ENCODE results near the gene CYB5A.

CYB5A gene

DNA sequence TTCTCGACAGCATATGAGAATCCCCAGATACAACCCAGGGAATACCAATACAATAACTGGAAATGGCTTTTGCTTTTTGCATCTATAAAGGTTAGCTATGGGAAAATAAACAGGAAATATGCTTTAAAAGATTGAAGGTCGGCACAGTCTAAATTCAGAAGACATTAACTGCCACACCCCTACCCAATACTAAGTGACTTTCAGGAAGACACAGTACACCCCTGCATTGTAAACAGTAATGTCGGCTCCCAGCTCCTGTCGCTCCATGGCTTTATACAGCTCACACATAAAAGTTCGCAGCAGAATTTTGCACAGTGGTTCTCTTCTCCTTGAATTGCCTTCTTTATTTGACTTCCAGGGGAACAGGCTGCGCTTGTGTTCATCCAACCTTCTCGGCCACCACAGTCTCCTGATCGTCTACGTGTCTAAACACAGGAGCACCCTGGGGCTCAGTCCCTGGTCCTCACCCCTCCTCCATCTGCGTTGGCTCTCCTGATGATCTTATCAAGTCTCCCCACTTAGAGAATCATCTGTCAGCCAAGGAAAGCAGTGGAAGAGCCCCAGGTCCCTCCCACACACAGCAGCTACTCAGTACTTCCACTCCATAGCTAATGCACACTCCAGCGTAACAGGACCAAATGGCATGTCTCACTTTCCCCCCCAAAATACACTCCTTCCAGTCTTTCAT is 22.7 kb downstream of the CYB5A start:
- TF ChIP-seq POLR2AphosphoS5 (IDR thresholded peaks at IDR 0.05; ENCODE audit: low read depth, low read length) (no peak), FOXP2 (optimal IDR thresholded peaks at IDR 0.05; ENCODE audit: borderline replicate concordance, extremely low read depth, extremely low read length, insufficient read depth) (no peak), TAF1 (IDR thresholded peaks at IDR 0.05; ENCODE audit: borderline replicate concordance, insufficient read depth, low read length) (no peak), SIN3A (IDR thresholded peaks at IDR 0.05; ENCODE audit: borderline replicate concordance, insufficient read depth, low read length) (no peak)
- TF ChIP-seq, protein P1, sequence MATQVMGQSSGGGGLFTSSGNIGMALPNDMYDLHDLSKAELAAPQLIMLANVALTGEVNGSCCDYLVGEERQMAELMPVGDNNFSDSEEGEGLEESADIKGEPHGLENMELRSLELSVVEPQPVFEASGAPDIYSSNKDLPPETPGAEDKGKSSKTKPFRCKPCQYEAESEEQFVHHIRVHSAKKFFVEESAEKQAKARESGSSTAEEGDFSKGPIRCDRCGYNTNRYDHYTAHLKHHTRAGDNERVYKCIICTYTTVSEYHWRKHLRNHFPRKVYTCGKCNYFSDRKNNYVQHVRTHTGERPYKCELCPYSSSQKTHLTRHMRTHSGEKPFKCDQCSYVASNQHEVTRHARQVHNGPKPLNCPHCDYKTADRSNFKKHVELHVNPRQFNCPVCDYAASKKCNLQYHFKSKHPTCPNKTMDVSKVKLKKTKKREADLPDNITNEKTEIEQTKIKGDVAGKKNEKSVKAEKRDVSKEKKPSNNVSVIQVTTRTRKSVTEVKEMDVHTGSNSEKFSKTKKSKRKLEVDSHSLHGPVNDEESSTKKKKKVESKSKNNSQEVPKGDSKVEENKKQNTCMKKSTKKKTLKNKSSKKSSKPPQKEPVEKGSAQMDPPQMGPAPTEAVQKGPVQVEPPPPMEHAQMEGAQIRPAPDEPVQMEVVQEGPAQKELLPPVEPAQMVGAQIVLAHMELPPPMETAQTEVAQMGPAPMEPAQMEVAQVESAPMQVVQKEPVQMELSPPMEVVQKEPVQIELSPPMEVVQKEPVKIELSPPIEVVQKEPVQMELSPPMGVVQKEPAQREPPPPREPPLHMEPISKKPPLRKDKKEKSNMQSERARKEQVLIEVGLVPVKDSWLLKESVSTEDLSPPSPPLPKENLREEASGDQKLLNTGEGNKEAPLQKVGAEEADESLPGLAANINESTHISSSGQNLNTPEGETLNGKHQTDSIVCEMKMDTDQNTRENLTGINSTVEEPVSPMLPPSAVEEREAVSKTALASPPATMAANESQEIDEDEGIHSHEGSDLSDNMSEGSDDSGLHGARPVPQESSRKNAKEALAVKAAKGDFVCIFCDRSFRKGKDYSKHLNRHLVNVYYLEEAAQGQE (IDR thresholded peaks at IDR 0.05; ENCODE audit: insufficient read depth in 1 of 2, low read depth in 2 of 2, low read length in 2 of 2) = no peak

DNA sequence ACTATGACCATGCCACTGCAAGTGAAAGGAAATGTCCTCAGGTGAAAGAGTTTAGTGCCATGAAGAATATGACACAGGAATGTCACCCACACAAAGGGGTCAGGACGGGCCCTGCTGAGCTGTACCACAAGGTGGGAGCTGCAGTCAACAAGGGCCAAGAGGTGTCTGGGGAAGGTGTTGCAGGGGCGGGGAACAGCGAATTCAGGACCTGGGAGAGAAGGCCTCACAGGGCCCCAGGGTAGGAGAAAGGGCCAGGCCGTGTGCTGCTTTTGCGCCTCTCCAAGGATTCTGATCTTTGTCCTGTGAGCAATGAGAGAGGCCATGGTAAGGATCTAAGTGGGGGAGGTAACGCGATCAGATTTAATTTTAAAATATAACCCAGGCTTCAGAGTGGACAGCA is 23.6 kb downstream of the CYB5A start:
- TF ChIP-seq FOXP2 (optimal IDR thresholded peaks at IDR 0.05; ENCODE audit: borderline replicate concordance, extremely low read depth, extremely low read length, insufficient read depth) = no peak
- TF ChIP-seq POLR2AphosphoS5 (IDR thresholded peaks at IDR 0.05; ENCODE audit: low read depth, low read length) = no peak
- no peak for TF ChIP-seq SIN3A (IDR thresholded peaks at IDR 0.05; ENCODE audit: borderline replicate concordance, insufficient read depth, low read length)
- TF ChIP-seq TAF1 (IDR thresholded peaks at IDR 0.05; ENCODE audit: borderline replicate concordance, insufficient read depth, low read length) = no peak
- TF ChIP-seq, protein P1 (IDR thresholded peaks at IDR 0.05; ENCODE audit: insufficient read depth in 1 of 2, low read depth in 2 of 2, low read length in 2 of 2) = no peak

DNA sequence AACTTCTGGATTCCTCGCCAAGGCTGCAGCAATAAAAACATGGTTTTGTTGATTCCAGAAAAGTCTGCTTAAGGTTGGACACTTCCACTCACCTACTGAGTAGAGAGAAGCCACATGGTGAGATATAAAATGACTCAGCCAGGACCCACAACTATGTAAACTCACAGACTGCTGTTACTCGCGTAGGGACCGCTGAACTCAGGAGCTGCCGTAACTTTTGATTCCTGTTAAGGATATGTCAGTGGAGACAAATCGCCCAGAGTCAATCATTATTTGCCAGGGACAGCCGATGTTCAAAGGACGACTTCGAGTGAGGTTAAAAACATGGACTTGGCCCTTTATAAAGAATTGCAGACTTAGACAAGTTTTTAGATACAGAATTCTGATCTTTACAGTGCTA is 25.6 kb downstream of the CYB5A start:
- no peak for TF ChIP-seq TAF1 (IDR thresholded peaks at IDR 0.05; ENCODE audit: borderline replicate concordance, insufficient read depth, low read length)
- TF ChIP-seq, protein P1 (IDR thresholded peaks at IDR 0.05; ENCODE audit: insufficient read depth in 1 of 2, low read depth in 2 of 2, low read length in 2 of 2) = no peak
- TF ChIP-seq SIN3A (IDR thresholded peaks at IDR 0.05; ENCODE audit: borderline replicate concordance, insufficient read depth, low read length) = no peak
- TF ChIP-seq POLR2AphosphoS5 (IDR thresholded peaks at IDR 0.05; ENCODE audit: low read depth, low read length) = no peak
- no peak for TF ChIP-seq FOXP2 (optimal IDR thresholded peaks at IDR 0.05; ENCODE audit: borderline replicate concordance, extremely low read depth, extremely low read length, insufficient read depth)

DNA sequence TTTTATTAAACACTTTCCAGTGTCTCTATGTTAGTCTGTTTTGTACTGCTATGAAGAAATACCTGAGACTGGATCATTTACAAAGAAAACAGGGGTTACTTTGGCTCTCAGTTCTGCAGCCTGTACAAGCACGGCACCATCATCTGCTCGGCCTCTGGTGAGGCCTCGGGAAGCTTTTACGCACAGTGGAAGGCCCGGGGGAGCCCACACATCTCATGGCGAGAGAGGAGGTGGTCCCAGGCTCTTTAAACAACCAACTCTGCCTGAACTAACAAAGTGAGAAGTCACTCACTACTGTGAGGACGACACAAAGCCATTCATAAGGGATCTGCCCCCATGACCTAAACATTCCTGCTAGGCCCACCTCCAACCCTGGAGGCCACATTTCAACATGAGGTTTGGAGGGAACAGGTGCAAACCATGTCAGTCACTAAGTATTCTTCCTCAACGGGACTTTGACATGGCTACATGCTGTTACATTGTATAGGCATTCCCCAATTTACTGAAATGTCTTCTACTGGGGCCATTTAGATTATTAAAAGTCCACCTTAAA is 26.1 kb downstream of the CYB5A start:
- no peak for TF ChIP-seq TAF1 (IDR thresholded peaks at IDR 0.05; ENCODE audit: borderline replicate concordance, insufficient read depth, low read length)
- TF ChIP-seq FOXP2 (optimal IDR thresholded peaks at IDR 0.05; ENCODE audit: borderline replicate concordance, extremely low read depth, extremely low read length, insufficient read depth) = no peak
- TF ChIP-seq SIN3A (IDR thresholded peaks at IDR 0.05; ENCODE audit: borderline replicate concordance, insufficient read depth, low read length) = no peak
- TF ChIP-seq, protein P1 (IDR thresholded peaks at IDR 0.05; ENCODE audit: insufficient read depth in 1 of 2, low read depth in 2 of 2, low read length in 2 of 2) = no peak
- no peak for TF ChIP-seq POLR2AphosphoS5 (IDR thresholded peaks at IDR 0.05; ENCODE audit: low read depth, low read length)
